Colonic mucosa (tissue), 4 donors: ENCODE results near the gene ABCB8. TPM values are rescaled to one million over a fixed set of nuclear protein-coding genes. Genes with fewer than 3 reads are reported as not detected.

Source experiments
- DNase-seq: peaks from one replicate; pipeline ENCODE4 v3.0.0-alpha.2; 2020
- H3K27ac ChIP-seq: fragments of 200-600 bp; one replicate; pipeline ENCODE4 v1.8.0; 2021
- H3K27me3 ChIP-seq: fragments of 200-600 bp; one replicate; pipeline ENCODE4 v1.8.0; 2021
- H3K36me3 ChIP-seq: fragments of 200-600 bp; one replicate; pipeline ENCODE4 v1.8.0; 2021
- H3K4me1 ChIP-seq: fragments of 200-600 bp; one replicate; pipeline ENCODE4 v1.8.0; 2021; ENCODE audit warnings: mild to moderate bottlenecking
- H3K4me3 ChIP-seq: fragments of 200-600 bp; one replicate; pipeline ENCODE4 v1.8.0; 2021
- H3K9ac ChIP-seq, 2 donors: one replicate each; pipeline ENCODE4 v1.7.0; 2013; ENCODE audit warnings: control low read depth in 2 of 2, low read depth in 2 of 2, low read length in 2 of 2
- H3K9me3 ChIP-seq: fragments of 200-600 bp; one replicate; pipeline ENCODE4 v1.8.0; 2021
- intact Hi-C: fragments of 100-400 bp; cut with DNase I; formaldehyde crosslinking; loops from one replicate; pipeline ENCODE4 v1.14.1; 2022
- total RNA-seq, 2 donors: library from RNA; stranded (reverse); fragmentation: NEBNext Ultra II Directional in 1 of 2; extraction: Animal tissue kit (Norgen Biotek cat#: 25700) in 1 of 2; gene quantifications; one replicate each; pipeline ENCODE4 v1.2.1, GENCODE V29; 2021
- TF ChIP-seq, protein P1 (sequence below): fragments of 200-600 bp; IDR thresholded peaks from one replicate; pipeline ENCODE4 v1.8.0; 2022; ENCODE audit warnings: antibody characterized with exemption, mild to moderate bottlenecking
- donor health status: healthy.
- donor health status: DM: no; HTN: no; CAD: no.
- donor health status: DM: no; HTN: no; CAD: no.

ABCB8 gene
- total RNA-seq, 2 donors from 2014 or later = 26.7 to 59.5 TPM

DNA sequence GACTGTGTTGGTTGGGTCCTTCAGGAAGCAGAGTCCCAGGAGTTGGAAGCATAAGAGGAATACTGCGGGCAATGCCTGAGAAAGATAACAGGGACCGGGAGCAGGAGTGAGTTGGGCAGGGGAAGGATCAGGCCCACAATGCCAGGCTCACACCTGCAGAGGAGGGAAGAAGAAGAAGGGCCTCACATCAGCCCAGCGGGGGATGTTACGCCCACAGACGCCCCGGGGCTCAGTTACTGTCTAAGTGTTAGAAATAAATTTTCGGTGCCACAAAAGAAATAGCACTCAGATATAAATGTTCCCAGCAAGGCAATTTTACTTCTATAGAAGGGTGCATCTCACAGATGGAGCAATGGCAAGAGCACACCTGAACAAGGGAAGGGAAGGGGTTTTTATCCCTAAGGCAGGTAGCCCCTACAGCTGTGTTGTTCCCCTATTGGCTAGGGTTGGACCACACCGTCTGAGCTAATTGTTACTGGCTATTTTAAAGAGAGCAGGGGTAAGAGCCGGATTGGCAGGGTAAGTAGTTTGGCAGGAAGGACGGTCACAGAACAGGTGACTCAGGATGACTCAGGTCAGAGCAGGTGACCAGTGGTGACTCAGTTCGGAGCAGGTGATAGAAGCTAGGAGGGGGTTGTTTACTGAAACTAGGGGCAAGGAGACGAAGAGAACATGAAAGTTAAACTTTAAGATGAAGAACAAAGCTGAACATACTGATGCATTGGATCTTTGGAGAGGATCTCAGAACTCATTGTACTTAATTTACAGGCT is 37.6 kb upstream of the ABCB8 start, which contains the start of gene NOS3:
Gene NOS3 (plus strand): TSS at position 602 of the 771 bp plus-strand sequence. CDS start 2,787 bp downstream, outside the sequence.
- H3K9ac ChIP-seq = no peak within 1 kb of the TSS
- intact Hi-C loops = no loop called here
- H3K27me3 ChIP-seq = no peaks in the 10 kb centered on the region
- no peaks in the 10 kb centered on the region for H3K9me3 ChIP-seq
- no peak for DNase-seq
- no peaks in the 10 kb centered on the region for H3K4me1 ChIP-seq
- no peak within 1 kb of the TSS for H3K27ac ChIP-seq
- TF ChIP-seq, protein P1, sequence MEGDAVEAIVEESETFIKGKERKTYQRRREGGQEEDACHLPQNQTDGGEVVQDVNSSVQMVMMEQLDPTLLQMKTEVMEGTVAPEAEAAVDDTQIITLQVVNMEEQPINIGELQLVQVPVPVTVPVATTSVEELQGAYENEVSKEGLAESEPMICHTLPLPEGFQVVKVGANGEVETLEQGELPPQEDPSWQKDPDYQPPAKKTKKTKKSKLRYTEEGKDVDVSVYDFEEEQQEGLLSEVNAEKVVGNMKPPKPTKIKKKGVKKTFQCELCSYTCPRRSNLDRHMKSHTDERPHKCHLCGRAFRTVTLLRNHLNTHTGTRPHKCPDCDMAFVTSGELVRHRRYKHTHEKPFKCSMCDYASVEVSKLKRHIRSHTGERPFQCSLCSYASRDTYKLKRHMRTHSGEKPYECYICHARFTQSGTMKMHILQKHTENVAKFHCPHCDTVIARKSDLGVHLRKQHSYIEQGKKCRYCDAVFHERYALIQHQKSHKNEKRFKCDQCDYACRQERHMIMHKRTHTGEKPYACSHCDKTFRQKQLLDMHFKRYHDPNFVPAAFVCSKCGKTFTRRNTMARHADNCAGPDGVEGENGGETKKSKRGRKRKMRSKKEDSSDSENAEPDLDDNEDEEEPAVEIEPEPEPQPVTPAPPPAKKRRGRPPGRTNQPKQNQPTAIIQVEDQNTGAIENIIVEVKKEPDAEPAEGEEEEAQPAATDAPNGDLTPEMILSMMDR = no peak
- H3K4me3 ChIP-seq = no peak within 1 kb of the TSS
- no peaks in the 10 kb centered on the region for H3K36me3 ChIP-seq

DNA sequence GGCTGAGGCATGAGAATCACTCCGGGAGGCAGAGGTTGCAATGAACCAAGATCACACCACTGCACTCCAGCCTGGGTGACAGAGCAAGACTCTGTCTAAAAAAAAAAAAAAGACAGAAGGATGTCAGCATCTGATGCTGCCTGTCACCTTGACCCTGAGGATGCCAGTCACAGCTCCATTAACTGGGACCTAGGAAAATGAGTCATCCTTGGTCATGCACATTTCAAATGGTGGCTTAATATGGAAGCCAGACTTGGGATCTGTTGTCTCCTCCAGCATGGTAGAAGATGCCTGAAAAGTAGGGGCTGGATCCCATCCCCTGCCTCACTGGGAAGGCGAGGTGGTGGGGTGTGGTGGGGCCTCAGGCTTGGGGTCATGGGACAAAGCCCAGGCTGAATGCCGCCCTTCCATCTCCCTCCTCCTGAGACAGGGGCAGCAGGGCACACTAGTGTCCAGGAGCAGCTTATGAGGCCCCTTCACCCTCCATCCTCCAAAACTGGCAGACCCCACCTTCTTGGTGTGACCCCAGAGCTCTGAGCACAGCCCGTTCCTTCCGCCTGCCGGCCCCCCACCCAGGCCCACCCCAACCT is 36.1 kb upstream of the ABCB8 start:
- TF ChIP-seq, protein P1 = no peak
- Histone ChIP-seq H3K27me3 (no peaks in the 10 kb centered on the region), H3K9me3 (no peaks in the 10 kb centered on the region), H3K36me3 (no peaks in the 10 kb centered on the region), H3K4me1 (no peaks in the 10 kb centered on the region), H3K9ac (no peak overlapping the region), H3K4me3 (no peak overlapping the region), H3K27ac (no peak overlapping the region)
- intact Hi-C loops = no loop called here
- DNase-seq = no peak

DNA sequence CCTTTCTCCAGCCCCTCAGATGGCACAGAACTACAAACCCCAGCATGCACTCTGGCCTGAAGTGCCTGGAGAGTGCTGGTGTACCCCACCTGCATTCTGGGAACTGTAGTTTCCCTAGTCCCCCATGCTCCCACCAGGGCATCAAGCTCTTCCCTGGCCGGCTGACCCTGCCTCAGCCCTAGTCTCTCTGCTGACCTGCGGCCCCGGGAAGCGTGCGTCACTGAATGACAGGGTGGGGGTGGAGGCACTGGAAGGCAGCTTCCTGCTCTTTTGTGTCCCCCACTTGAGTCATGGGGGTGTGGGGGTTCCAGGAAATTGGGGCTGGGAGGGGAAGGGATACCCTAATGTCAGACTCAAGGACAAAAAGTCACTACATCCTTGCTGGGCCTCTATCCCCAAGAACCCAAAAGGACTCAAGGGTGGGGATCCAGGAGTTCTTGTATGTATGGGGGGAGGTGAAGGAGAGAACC is 35.4 kb upstream of the ABCB8 start:
- H3K9ac ChIP-seq = no peak overlapping the region
- no peak overlapping the region for H3K27ac ChIP-seq
- no peaks in the 10 kb centered on the region for H3K27me3 ChIP-seq
- no peaks in the 10 kb centered on the region for H3K36me3 ChIP-seq
- TF ChIP-seq, protein P1 = no peak
- DNase-seq = no peak
- no peaks in the 10 kb centered on the region for H3K4me1 ChIP-seq
- intact Hi-C loops = no loop called here
- H3K9me3 ChIP-seq = no peaks in the 10 kb centered on the region
- no peak overlapping the region for H3K4me3 ChIP-seq

DNA sequence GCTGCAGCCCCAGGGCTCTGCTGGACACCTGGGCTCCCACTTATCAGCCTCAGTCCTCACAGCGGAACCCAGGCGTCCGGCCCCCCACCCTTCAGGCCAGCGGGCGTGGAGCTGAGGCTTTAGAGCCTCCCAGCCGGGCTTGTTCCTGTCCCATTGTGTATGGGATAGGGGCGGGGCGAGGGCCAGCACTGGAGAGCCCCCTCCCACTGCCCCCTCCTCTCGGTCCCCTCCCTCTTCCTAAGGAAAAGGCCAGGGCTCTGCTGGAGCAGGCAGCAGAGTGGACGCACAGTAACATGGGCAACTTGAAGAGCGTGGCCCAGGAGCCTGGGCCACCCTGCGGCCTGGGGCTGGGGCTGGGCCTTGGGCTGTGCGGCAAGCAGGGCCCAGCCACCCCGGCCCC is 34.7 kb upstream of the ABCB8 start:
- no peaks in the 10 kb centered on the region for H3K4me1 ChIP-seq
- intact Hi-C loops = no loop called here
- no peak for DNase-seq

DNA sequence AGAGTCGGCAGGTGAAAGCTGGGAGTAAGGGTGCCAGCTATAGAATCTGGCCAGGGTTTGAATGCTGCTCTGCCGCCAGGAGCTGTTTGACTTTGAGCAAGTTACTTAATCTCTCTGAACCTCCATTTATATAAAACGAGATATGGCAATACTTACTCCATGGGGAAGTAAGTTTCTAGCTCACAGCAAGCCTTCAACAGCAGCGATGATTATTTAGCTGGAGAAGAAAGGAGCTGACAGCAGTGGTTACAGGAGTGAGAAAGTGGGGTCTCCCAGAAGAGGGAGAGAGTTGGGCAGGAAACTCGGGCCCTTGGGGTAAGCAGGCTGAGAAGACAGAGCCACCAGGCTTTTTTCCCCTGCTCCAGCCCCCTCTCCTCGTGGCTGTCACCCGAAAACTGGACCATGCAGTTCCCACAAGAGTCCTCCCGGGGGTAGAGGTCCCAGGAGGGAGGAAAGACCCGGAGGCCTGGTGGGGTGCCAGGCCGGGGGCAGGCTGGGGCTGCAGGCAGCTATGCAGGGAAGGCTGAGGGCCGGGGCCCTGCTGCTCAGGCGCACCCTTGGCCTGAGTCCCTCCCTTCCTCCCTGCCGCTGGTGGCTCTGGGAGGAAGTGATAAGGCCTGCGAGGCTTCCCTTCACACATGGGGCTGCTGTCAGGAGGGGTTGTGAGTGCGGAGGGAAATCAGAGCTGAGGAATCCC is 34.0 kb upstream of the ABCB8 start:
- no peaks in the 10 kb centered on the region for H3K4me1 ChIP-seq
- H3K27me3 ChIP-seq = no peaks in the 10 kb centered on the region
- no peak overlapping the region for H3K4me3 ChIP-seq
- DNase-seq = no peak
- TF ChIP-seq, protein P1 = no peak
- H3K9me3 ChIP-seq = no peaks in the 10 kb centered on the region
- no peaks in the 10 kb centered on the region for H3K36me3 ChIP-seq
- peak overlapping the region in 1 of 2 donors; percentile 12 for H3K9ac ChIP-seq
- intact Hi-C loops = no loop called here
- no peak overlapping the region for H3K27ac ChIP-seq

More for the DNA sequence above, 34.7 kb upstream of the ABCB8 start:
- Histone ChIP-seq H3K9me3 (no peaks in the 10 kb centered on the region), H3K4me3 (no peak overlapping the region), H3K27me3 (no peaks in the 10 kb centered on the region), H3K36me3 (no peaks in the 10 kb centered on the region), H3K27ac (no peak overlapping the region), H3K9ac (no peak overlapping the region)
- TF ChIP-seq, protein P1 = no peak
